Aorta (tissue), 5 donors: ENCODE measurements around the gene KIF27. TPM values are rescaled to one million over a fixed set of nuclear protein-coding genes. Genes with fewer than 3 reads are reported as not detected.
"Not testable (repeated sequence)": the region's sequence is repeated elsewhere in the genome, so short reads cannot be mapped to it uniquely, and the experiment has no call there.

ENCODE experiments used
- ATAC-seq: fragments of 200-7000 bp; cut with Tn5 transposase; one replicate; pipeline ENCODE4 v1.9.1; 2022; ENCODE audit warnings: moderate library complexity; ENCODE audit not compliant: low FRiP score
- DNase-seq, 2 donors: peaks; one replicate each; pipeline ENCODE4 v3.0.0-alpha.2; 2020
- H3K27ac ChIP-seq, 2 donors: one replicate each; pipeline ENCODE4 v1.5.1; 2013; ENCODE audit warnings: low read length in 2 of 2, mild to moderate bottlenecking in 2 of 2, moderate library complexity in 2 of 2, control low read depth in 1 of 2, inconsistent platforms in 1 of 2, low read depth in 1 of 2
- H3K27me3 ChIP-seq, 2 donors: one replicate each; pipeline ENCODE4 v1.6.1; 2013; ENCODE audit warnings: control low read depth in 1 of 2, low read length in 1 of 2, mild to moderate bottlenecking in 1 of 2, moderate library complexity in 1 of 2; ENCODE audit not compliant: insufficient read depth in 2 of 2, control insufficient read depth in 1 of 2
- H3K36me3 ChIP-seq, 2 donors: one replicate each; pipeline ENCODE4 v1.6.1; 2013; ENCODE audit warnings: control low read depth in 1 of 2, low read length in 1 of 2, mild to moderate bottlenecking in 1 of 2; ENCODE audit not compliant: insufficient read depth in 2 of 2, control insufficient read depth in 1 of 2
- H3K4me1 ChIP-seq, 2 donors: one replicate each; pipeline ENCODE4 v1.6.1; 2013; ENCODE audit warnings: low read length in 2 of 2, control low read depth in 1 of 2, mild to moderate bottlenecking in 1 of 2, moderate library complexity in 1 of 2; ENCODE audit not compliant: insufficient read depth in 2 of 2, control insufficient read depth in 1 of 2
- H3K4me3 ChIP-seq, 2 donors: one replicate each; pipeline ENCODE4 v1.5.1; 2013; ENCODE audit warnings: low read length in 2 of 2, control low read depth in 1 of 2, mild to moderate bottlenecking in 1 of 2
- H3K9me3 ChIP-seq: one replicate; pipeline ENCODE4 v1.6.1; 2013; ENCODE audit warnings: mild to moderate bottlenecking, low read length; ENCODE audit not compliant: control insufficient read depth
- WGBS, 2 donors: extraction: QIAGEN DNeasy Blood & Tissue Kit; methylation state at CpG; one replicate each; pipeline ENCODE4 v1.1.7; 2013; 5-methylcytosine and 5-hydroxymethylcytosine counted together
- intact Hi-C, 2 donors: fragments of 100-400 bp; cut with DNase I; formaldehyde crosslinking; loops; one replicate each; pipeline versions ENCODE4 v1.14.2 to v1.15.0; 2022
- polyA plus RNA-seq, 2 donors: library from polyadenylated mRNA; stranded (reverse); fragments of 200-250 nt; gene quantifications; one replicate each; pipeline ENCODE4 v1.2.3, GENCODE V29; 2013
- total RNA-seq, 2 donors: library from RNA; stranded (reverse); fragmentation: NEBNext Ultra II Directional; extraction: Animal tissue kit (Norgen Biotek cat#: 25700); gene quantifications; one replicate each; pipeline ENCODE4 v1.2.1, GENCODE V29; 2021
- donor health status: healthy with polysubstance abuse.
- donor health status: Bipolar disorder and iron deficiency.
- donor health status: DM: no; HTN: no; CAD: no.
- donor health status: DM: no; HTN: no; CAD: no.
- donor health status: DM: yes; HTN: yes; CAD: no.

Gene KIF27
- total and polyA plus RNA-seq, 4 donors: 0.25 to 8.0 (median 4.3) TPM

GRCh38 chr9:83959061-83959460 lies 37.8 kb upstream of the KIF27 start:
- no peaks in the 10 kb centered on the region for H3K4me1 ChIP-seq
- WGBS, 2 donors: 51 to 55% methylated on average over 4 of the region's 4 CpGs
- no peak overlapping the region for H3K4me3 ChIP-seq
- H3K36me3 ChIP-seq: no peaks in the 10 kb centered on the region
- DNase-seq (no peak), ATAC-seq (no peak)
- H3K27ac ChIP-seq: no peak overlapping the region
- intact Hi-C loops: no loop called here
- no peaks in the 10 kb centered on the region for H3K27me3 ChIP-seq
- no peaks in the 10 kb centered on the region for H3K9me3 ChIP-seq

GRCh38 chr9:83957248-83957513 lies 35.9 kb upstream of the KIF27 start:
- Histone ChIP-seq H3K36me3 (no peaks in the 10 kb centered on the region), H3K27ac (no peak overlapping the region)
- intact Hi-C loops: no loop called here

GRCh38 chr9:83956436-83957247 lies 35.4 kb upstream of the KIF27 start:
- intact Hi-C loops: loop anchor here in 1 of 2 donors (1.0 kb wide), 1 partner anchor 24 kb away; the partner anchor contains the start of genes HNRNPK and RMI1
- Histone ChIP-seq H3K4me3 (peak overlapping the region; percentile 36 to 43), H3K27me3 (no peaks in the 10 kb centered on the region), H3K27ac (peak overlapping the region; percentile 34 to 65), H3K9me3 (no peaks in the 10 kb centered on the region), H3K4me1 (no peaks in the 10 kb centered on the region), H3K36me3 (no peaks in the 10 kb centered on the region)
- DNase-seq (peak; percentile 90 to 93), ATAC-seq (peak; percentile 95)
- WGBS, 2 donors: 1 to 2% methylated on average over 57 of the region's 57 CpGs

More at GRCh38 chr9:83957248-83957513, 35.9 kb upstream of the KIF27 start:
- Histone ChIP-seq H3K4me1 (no peaks in the 10 kb centered on the region), H3K9me3 (no peaks in the 10 kb centered on the region), H3K4me3 (peak overlapping the region; percentile 36 to 43), H3K27me3 (no peaks in the 10 kb centered on the region)
- 76 to 77% methylated on average over 4 of the region's 4 CpGs for WGBS, 2 donors
- ATAC-seq (no peak), DNase-seq (no peak)

DNA sequence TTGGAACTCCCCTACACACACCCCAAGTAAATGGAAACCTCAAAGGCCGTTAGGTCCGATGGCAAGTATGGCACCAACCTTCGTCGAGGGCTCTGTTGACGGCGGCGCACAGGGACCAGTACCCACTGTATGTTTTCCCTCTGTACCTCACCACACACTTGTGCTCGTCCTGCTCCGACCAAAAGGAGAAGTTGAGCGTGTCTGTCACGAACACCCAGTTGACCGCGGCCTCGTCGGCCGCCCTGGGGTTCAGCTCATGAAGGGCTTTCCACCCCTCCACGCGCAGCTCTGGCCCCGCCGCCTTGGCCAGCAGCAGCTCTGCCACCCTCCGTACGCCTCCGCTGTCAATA lies 34.8 kb upstream of the KIF27 start:
- intact Hi-C loops: loop anchor here in 1 of 2 donors (1.0 kb wide), 1 partner anchor 24 kb away; the partner anchor contains the start of genes HNRNPK and RMI1

DNA sequence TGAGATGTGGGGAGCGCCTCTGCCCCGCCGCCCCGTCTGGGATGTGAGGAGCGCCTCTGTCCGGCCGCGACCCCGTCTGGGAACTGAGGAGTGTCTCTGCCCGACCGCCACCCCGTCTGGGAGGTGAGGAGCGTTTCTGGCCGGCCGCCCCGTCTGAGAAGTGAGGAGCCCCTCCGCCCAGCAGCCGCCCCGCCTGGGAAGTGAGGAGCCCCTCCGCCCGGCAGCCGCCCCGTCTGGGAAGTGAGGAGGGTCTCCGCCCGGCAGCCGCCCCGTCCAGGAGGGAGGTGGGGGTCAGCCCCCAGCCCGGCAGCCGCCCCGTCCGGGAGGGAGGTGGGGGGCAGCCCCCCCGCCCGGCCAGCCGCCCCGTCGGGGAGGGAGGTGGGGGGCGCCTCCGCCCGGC lies 26.9 kb upstream of the KIF27 start:
- ATAC-seq, H3K36me3 ChIP-seq, H3K27ac ChIP-seq, H3K4me1 ChIP-seq, H3K27me3 ChIP-seq, H3K4me3 ChIP-seq, intact Hi-C loops, H3K9me3 ChIP-seq, DNase-seq: not testable (repeated sequence)
- 96 to 99% methylated on average over 9 to 38 of the region's 39 CpGs for WGBS, 2 donors

More for the DNA sequence above, 34.8 kb upstream of the KIF27 start:
- Histone ChIP-seq H3K36me3 (no peaks in the 10 kb centered on the region), H3K27me3 (no peaks in the 10 kb centered on the region), H3K27ac (peak overlapping the region in 1 of 2 donors; percentile 65), H3K9me3 (no peaks in the 10 kb centered on the region), H3K4me1 (no peaks in the 10 kb centered on the region), H3K4me3 (peak overlapping the region; percentile 36 to 43)
- ATAC-seq (peak; percentile 67), DNase-seq (peak; percentile 73 to 80)
- 5 to 13% methylated on average over 23 of the region's 23 CpGs for WGBS, 2 donors

GRCh38 chr9:83940590-83941303 lies 19.5 kb upstream of the KIF27 start:
- intact Hi-C loops: no loop called here
- DNase-seq (no peak), ATAC-seq (no peak)
- Histone ChIP-seq H3K9me3 (no peaks in the 10 kb centered on the region), H3K36me3 (peaks cover 0 to 5% of the 10 kb centered on the region in 2 donors), H3K4me3 (no peak overlapping the region), H3K27ac (no peak overlapping the region), H3K27me3 (no peaks in the 10 kb centered on the region), H3K4me1 (no peaks in the 10 kb centered on the region)
- WGBS, 2 donors: 85 to 88% methylated on average over 5 of the region's 5 CpGs

GRCh38 chr9:83937861-83938455 lies 16.7 kb upstream of the KIF27 start:
- WGBS, 2 donors: 36 to 41% methylated on average over 1 of the region's 1 CpG
- H3K36me3 ChIP-seq: peaks cover 0 to 2% of the 10 kb centered on the region in 2 donors
- intact Hi-C loops: loop anchor here (2.0 to 10.0 kb wide), 3 partner anchors 237 to 379 kb away; no protein-coding TSS in a partner anchor
- ATAC-seq (peak; percentile 75), DNase-seq (no peak)
- H3K27me3 ChIP-seq: no peaks in the 10 kb centered on the region
- H3K4me1 ChIP-seq: no peaks in the 10 kb centered on the region
- no peak overlapping the region for H3K27ac ChIP-seq
- no peaks in the 10 kb centered on the region for H3K9me3 ChIP-seq
- H3K4me3 ChIP-seq: no peak overlapping the region

DNA sequence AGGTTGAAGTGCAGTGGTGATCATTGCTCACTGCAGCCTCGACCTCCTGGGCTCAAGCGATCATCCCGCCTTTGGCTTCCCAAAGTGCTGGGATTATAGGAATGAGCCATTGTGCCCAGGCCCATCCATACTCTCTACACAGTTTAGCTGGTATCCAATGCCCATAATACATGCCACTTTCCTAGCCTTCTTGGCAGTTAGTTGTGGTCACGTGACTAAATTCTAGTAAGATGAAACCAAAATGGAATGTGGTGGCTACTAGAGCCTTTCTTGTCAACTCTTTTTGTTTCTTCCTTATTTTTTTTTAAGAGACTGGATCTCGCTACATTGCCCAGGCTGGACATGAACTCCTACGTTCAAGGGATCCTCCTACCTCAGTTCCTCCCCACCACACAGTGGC lies 15.3 kb upstream of the KIF27 start:
- intact Hi-C loops: loop anchor here in 1 of 2 donors (2.0 to 10.0 kb wide), 3 partner anchors 238 to 381 kb away; no protein-coding TSS in a partner anchor
- no peak for DNase-seq
- Histone ChIP-seq H3K4me3 (no peak overlapping the region), H3K9me3 (no peaks in the 10 kb centered on the region), H3K4me1 (no peaks in the 10 kb centered on the region), H3K27ac (no peak overlapping the region), H3K27me3 (no peaks in the 10 kb centered on the region), H3K36me3 (no peaks in the 10 kb centered on the region)
- ATAC-seq: no peak
- WGBS, 2 donors: 76 to 80% methylated on average over 6 of the region's 6 CpGs
